HepG2 (cell line): ENCODE data around the gene NBPF1. TPM values are rescaled to one million over a fixed set of nuclear protein-coding genes. Genes with fewer than 3 reads are reported as not detected.
"Not testable (repeated sequence)": the region's sequence is repeated elsewhere in the genome, so short reads cannot be mapped to it uniquely, and the experiment has no call there.

Experiments
- CENPT ChIP-seq: sonication (generic); formaldehyde crosslinking; IDR thresholded peaks from 2 replicates; pipeline ENCODE4 v1.8.0; 2022; ENCODE audit warnings: low read depth, mild to moderate bottlenecking, moderate library complexity, missing genetic modification reagents
- IRF2 ChIP-seq: IDR thresholded peaks from 2 replicates; pipeline ENCODE4 v1.6.1; 2018; ENCODE audit warnings: missing genetic modification reagents, missing compliant biosample characterization
- MED8 ChIP-seq: sonication (generic); formaldehyde crosslinking; IDR thresholded peaks from 2 replicates; pipeline ENCODE4 v1.8.1; 2023; ENCODE audit warnings: mild to moderate bottlenecking, missing genetic modification reagents; ENCODE audit not compliant: insufficient replicate concordance
- PAWR ChIP-seq: sonication (generic); formaldehyde crosslinking; IDR thresholded peaks from 2 replicates; pipeline ENCODE4 v1.4.0; 2020; ENCODE audit warnings: missing genetic modification reagents, mild to moderate bottlenecking, borderline replicate concordance
- SOX6 ChIP-seq, 2 experiments: fragments of 450-650 bp in 1 of 2; sonication (generic) in 1 of 2; formaldehyde crosslinking in 1 of 2; IDR thresholded peaks; 2 replicates each; pipeline versions ENCODE4 v1.4.0 to v1.6.1; 2017 to 2020; ENCODE audit warnings: antibody characterized with exemption in 1 of 2, mild to moderate bottlenecking in 1 of 2, missing genetic modification reagents in 1 of 2
- ZFP36 ChIP-seq: fragments of 150-350 bp; IDR thresholded peaks from 2 replicates; pipeline ENCODE4 v1.6.1; 2018; ENCODE audit warnings: borderline replicate concordance, low read length, low read depth; ENCODE audit not compliant: partially characterized antibody
- ZNF318 ChIP-seq: sonication (generic); formaldehyde crosslinking; IDR thresholded peaks from 2 replicates; pipeline ENCODE4 v1.4.0; 2020; ENCODE audit warnings: mild to moderate bottlenecking, missing genetic modification reagents
- ZNF451 ChIP-seq: sonication (generic); formaldehyde crosslinking; IDR thresholded peaks from 2 replicates; pipeline ENCODE4 v1.5.0; 2020; ENCODE audit warnings: mild to moderate bottlenecking, missing genetic modification reagents
- ZNF761 ChIP-seq: sonication (generic); formaldehyde crosslinking; conservative IDR thresholded peaks from 2 replicates; pipeline ENCODE4 v1.4.0; 2020; ENCODE audit warnings: mild to moderate bottlenecking, missing genetic modification reagents
- ZSCAN20 ChIP-seq: sonication (generic); formaldehyde crosslinking; IDR thresholded peaks from 2 replicates; pipeline ENCODE4 v1.4.0; 2020; ENCODE audit warnings: missing genetic modification reagents, mild to moderate bottlenecking, borderline replicate concordance
- polyA plus RNA-seq, 8 experiments: library from polyadenylated mRNA; depleted of rRNA in 3 of 8; stranded (reverse) in 7 of 8; unstranded in 1 of 8; fragments of >200 nt; fragmentation: Illumina TruSeq in 4 of 8; extraction: Trizol in 4 of 8; gene quantifications; 2 replicates each; pipeline versions ENCODE4 v1.2.1 to v1.2.3, GENCODE V29; 2011 to 2016; ENCODE audit warnings: low read depth in 4 of 8, missing spikeins in 1 of 8, mixed read lengths in 1 of 8; ENCODE audit not compliant: insufficient read depth in 1 of 8
- total RNA-seq, 5 experiments: library from RNA; depleted of rRNA; stranded (reverse); fragments of >200 nt; fragmentation: Illumina TruSeq; extraction: Trizol; gene quantifications; 2 replicates each; pipeline ENCODE4 v1.2.3, GENCODE V29; 2016; ENCODE audit warnings: low read depth in 1 of 5
- TF ChIP-seq, protein P1 (sequence below): sonication (generic); formaldehyde crosslinking; IDR thresholded peaks from one replicate; pipeline ENCODE4 v1.5.1; 2020; ENCODE audit warnings: mild to moderate bottlenecking, missing genetic modification reagents; ENCODE audit errors: not compliant biosample characterization

NBPF1 gene
- total and polyA plus RNA-seq, 2 of the 13 experiments (the other 11 are each of a cell fraction or from before 2014, with no cell fraction given): 30.3 to 35.6 TPM

GRCh38 chr1:16644482-16645270 is 31.3 kb upstream of the NBPF1 start (continued):
- TF ChIP-seq ZNF318 (CRISPR knock-in tag): peak; percentile 99
- peak; percentile 47 for TF ChIP-seq ZFP36
- peak; percentile 95 for TF ChIP-seq MED8 (CRISPR knock-in tag)
- peak; percentile 67; the same call in 1 of the 2 replicates for TF ChIP-seq PAWR (CRISPR knock-in tag)
- peak; percentile 83; the same call in 1 of the 2 replicates for TF ChIP-seq ZNF761 (CRISPR knock-in tag)
- peak; percentile 95 for TF ChIP-seq ZNF451
- peak; percentile 79 for TF ChIP-seq ZSCAN20
- TF ChIP-seq, protein P1, sequence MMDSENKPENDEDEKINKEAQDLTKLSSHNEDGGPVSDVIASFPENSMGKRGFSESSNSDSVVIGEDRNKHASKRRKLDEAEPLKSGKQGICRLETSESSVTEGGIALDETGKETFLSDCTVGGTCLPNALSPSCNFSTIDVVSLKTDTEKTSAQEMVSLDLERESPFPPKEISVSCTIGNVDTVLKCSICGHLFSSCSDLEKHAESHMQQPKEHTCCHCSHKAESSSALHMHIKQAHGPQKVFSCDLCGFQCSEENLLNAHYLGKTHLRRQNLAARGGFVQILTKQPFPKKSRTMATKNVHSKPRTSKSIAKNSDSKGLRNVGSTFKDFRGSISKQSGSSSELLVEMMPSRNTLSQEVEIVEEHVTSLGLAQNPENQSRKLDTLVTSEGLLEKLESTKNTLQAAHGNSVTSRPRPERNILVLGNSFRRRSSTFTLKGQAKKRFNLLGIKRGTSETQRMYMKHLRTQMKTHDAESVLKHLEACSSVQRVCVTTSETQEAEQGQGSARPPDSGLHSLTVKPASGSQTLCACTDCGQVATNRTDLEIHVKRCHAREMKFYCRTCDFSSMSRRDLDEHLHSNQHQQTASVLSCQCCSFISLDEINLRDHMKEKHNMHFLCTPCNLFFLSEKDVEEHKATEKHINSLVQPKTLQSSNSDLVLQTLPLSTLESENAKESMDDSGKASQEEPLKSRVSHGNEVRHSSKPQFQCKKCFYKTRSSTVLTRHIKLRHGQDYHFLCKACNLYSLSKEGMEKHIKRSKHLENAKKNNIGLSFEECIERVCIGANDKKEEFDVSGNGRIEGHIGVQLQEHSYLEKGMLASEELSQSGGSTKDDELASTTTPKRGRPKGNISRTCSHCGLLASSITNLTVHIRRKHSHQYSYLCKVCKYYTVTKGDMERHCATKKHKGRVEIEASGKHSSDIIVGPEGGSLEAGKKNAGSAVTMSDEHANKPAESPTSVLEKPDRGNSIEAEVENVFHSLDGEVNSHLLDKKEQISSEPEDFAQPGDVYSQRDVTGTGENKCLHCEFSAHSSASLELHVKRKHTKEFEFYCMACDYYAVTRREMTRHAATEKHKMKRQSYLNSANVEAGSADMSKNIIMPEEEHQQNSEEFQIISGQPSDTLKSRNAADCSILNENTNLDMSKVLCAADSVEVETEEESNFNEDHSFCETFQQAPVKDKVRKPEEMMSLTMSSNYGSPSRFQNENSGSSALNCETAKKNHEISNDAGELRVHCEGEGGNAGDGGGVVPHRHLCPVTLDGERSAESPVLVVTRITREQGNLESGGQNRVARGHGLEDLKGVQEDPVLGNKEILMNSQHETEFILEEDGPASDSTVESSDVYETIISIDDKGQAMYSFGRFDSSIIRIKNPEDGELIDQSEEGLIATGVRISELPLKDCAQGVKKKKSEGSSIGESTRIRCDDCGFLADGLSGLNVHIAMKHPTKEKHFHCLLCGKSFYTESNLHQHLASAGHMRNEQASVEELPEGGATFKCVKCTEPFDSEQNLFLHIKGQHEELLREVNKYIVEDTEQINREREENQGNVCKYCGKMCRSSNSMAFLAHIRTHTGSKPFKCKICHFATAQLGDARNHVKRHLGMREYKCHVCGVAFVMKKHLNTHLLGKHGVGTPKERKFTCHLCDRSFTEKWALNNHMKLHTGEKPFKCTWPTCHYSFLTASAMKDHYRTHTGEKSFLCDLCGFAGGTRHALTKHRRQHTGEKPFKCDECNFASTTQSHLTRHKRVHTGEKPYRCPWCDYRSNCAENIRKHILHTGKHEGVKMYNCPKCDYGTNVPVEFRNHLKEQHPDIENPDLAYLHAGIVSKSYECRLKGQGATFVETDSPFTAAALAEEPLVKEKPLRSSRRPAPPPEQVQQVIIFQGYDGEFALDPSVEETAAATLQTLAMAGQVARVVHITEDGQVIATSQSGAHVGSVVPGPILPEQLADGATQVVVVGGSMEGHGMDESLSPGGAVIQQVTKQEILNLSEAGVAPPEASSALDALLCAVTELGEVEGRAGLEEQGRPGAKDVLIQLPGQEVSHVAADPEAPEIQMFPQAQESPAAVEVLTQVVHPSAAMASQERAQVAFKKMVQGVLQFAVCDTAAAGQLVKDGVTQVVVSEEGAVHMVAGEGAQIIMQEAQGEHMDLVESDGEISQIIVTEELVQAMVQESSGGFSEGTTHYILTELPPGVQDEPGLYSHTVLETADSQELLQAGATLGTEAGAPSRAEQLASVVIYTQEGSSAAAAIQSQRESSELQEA (CRISPR knock-in tag): peak; percentile 98
- peak; percentile 99 for TF ChIP-seq IRF2 (CRISPR knock-in tag)
- peak; percentile 57 for TF ChIP-seq CENPT (CRISPR knock-in tag)
- TF ChIP-seq SOX6 (IDR thresholded peaks at IDR 0.05): not testable (repeated sequence)
- TF ChIP-seq SOX6 (CRISPR knock-in tag; IDR thresholded peaks at IDR 0.05): peak; percentile 89
